Prostate gland (tissue), 2 donors: Measurements from ENCODE around the gene ANXA6. TPM values are rescaled to one million over a fixed set of nuclear protein-coding genes. Genes with fewer than 3 reads are reported as not detected.
A peak's percentile ranks its signal among the peaks of the same experiment; 100 is the strongest.

Experiments
- DNase-seq: peaks from one replicate; pipeline ENCODE4 v3.0.0-alpha.2; 2019; ENCODE audit warnings: low spot score
- H3K27ac ChIP-seq, 2 donors: fragments of 200-600 bp; sonication (generic); 2 replicates each; pipeline ENCODE4 v1.5.1; 2017 to 2019
- H3K27me3 ChIP-seq: fragments of 200-600 bp; sonication (generic); replicated peaks from 2 replicates; pipeline ENCODE4 v1.5.1; 2019; ENCODE audit not compliant: insufficient read depth
- H3K36me3 ChIP-seq, 2 donors: fragments of 200-600 bp; sonication (generic); 1 replicate in 1 of 2; 2 replicates in 1 of 2; pipeline versions ENCODE4 v1.5.1 to v1.8.1; 2017 to 2019
- H3K4me1 ChIP-seq: fragments of 200-600 bp; sonication (generic); replicated peaks from 2 replicates; pipeline ENCODE4 v1.5.1; 2019
- H3K4me3 ChIP-seq, 2 donors: fragments of 200-600 bp; sonication (generic); 2 replicates each; pipeline ENCODE4 v1.5.1; 2017 to 2019
- H3K9me3 ChIP-seq: fragments of 200-600 bp; sonication (generic); 2 replicates; pipeline ENCODE4 v1.5.1; 2017
- POLR2A ChIP-seq: fragments of 450-650 bp; IDR thresholded peaks from one replicate; pipeline ENCODE4 v1.6.1; 2016; ENCODE audit warnings: antibody characterized with exemption, mild to moderate bottlenecking
- POLR2AphosphoS5 ChIP-seq: sonication (generic); formaldehyde crosslinking; IDR thresholded peaks from one replicate; pipeline ENCODE4 v1.6.1; 2017; ENCODE audit warnings: antibody characterized with exemption
- WGBS: methylation state at CpG from one replicate; pipeline ENCODE4 v1.1.5; 2018; 5-methylcytosine and 5-hydroxymethylcytosine counted together
- intact Hi-C: fragments of 100-400 bp; cut with DNase I; formaldehyde crosslinking; loops from one replicate; pipeline ENCODE4 v1.14.2; 2022
- total RNA-seq, 2 donors: library from RNA; depleted of rRNA; stranded (reverse); fragments of >200 nt; gene quantifications; one replicate each; pipeline ENCODE4 v1.1.0, GENCODE V29; 2016
- TF ChIP-seq, protein P1 (sequence below), 4 experiments: fragments of 200-600 bp in 2 of 4; fragments of 450-650 bp in 2 of 4; sonication (generic) in 2 of 4; IDR thresholded peaks; 1 replicate in 3 of 4; 2 replicates in 1 of 4; pipeline ENCODE4 v1.5.1; 2016 to 2019; ENCODE audit warnings: antibody characterized with exemption in 4 of 4, mild to moderate bottlenecking in 2 of 4, moderate library complexity in 2 of 4

The ANXA6 gene
- total RNA-seq, 2 donors from 2014 or later: 85.7 to 184 TPM

DNA sequence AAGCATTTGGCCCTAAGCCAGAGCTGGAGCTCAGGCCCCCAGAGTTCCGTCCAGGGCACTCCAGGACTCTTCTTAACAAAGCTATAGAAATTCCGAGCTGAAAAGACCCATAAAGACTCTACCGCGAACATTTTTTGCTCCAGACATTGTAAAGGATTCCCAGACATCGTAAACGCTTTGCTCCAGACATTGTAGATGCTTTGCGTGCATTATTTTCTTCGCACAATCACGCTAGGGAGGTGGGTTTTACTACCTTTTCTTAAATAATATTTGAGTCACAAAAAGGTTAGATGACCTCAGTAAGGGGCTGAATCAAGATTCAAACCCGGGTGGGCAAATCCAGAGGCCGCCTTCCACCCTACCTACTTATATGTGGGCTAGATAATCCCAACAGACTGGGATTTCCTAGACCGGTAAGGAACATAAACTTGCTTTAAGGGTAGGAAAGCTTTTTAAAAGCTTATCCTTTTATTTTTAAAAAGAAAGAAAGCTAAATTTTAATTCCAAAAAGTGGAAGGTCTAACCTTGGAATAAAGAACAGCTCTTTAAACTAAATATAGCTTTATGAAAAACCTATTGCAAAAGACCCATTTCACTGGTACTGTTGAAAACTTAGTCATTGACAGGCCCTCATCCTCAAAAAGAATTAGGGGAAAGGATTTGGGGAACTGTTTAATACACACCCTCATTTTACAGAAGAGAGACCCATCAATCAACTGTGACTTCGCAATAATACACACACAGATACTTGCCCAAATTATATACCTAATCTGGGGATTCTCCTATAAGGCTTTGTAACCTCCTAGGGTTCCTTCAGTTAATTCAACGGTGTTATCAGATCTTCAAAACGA lies 75.9 kb downstream of the ANXA6 start:
- Histone ChIP-seq H3K27me3 (no peaks in the 10 kb centered on the region), H3K36me3 (no peaks in the 10 kb centered on the region), H3K4me3 (peak overlapping the region; percentile 59 to 77), H3K27ac (peak overlapping the region; percentile 90 to 95), H3K9me3 (no peaks in the 10 kb centered on the region), H3K4me1 (no peaks in the 10 kb centered on the region)
- intact Hi-C loops: loop anchor here (2.0 kb wide), 1 partner anchor 19 kb away; no protein-coding TSS in a partner anchor
- WGBS: 11% methylated on average over 15 of the region's 15 CpGs
- no peak for TF ChIP-seq POLR2AphosphoS5
- no peak for TF ChIP-seq POLR2A
- TF ChIP-seq, protein P1, sequence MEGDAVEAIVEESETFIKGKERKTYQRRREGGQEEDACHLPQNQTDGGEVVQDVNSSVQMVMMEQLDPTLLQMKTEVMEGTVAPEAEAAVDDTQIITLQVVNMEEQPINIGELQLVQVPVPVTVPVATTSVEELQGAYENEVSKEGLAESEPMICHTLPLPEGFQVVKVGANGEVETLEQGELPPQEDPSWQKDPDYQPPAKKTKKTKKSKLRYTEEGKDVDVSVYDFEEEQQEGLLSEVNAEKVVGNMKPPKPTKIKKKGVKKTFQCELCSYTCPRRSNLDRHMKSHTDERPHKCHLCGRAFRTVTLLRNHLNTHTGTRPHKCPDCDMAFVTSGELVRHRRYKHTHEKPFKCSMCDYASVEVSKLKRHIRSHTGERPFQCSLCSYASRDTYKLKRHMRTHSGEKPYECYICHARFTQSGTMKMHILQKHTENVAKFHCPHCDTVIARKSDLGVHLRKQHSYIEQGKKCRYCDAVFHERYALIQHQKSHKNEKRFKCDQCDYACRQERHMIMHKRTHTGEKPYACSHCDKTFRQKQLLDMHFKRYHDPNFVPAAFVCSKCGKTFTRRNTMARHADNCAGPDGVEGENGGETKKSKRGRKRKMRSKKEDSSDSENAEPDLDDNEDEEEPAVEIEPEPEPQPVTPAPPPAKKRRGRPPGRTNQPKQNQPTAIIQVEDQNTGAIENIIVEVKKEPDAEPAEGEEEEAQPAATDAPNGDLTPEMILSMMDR (IDR thresholded peaks at IDR 0.05): no peak
- DNase-seq: no peak

DNA sequence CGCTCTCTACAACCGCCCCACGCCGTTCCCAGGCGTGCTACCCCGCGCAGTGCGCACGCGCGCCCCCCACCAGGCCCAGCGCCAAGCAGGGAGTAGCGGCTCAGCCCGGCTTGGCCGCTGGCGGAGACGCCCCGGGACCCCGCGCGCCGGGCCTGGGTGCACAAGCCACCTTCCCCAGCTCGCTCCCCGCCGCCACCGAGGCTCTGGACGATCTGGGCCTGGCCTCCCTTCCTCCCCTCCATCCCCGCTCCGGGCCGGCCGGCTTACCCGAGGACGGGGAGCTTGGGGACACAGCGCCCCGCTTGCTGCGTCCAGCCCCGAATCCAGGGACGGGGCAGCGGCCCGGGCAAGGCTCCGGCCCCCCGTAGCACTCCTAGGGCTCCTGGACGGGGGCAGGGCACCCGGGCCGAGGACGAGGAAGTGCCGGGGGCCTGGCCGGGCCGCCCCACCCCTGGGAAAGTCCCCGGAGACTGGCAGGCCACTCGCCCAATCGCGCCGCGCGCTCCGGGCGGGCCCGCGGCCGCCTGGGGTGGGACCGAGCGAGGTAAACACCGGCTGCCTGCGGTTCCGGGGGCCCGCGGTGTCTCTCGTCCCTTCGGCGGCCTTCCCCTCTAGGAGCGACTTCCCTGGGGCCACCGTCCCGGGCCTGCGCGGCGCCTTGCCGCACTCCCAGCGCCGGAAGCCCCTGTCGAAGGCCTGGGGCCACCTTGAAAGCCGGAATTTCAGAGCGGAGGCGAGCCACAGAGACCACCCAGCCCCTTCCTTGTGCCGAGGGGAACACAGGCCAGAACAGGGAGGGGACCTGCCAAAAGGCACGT lies 76.8 kb downstream of the ANXA6 start, which contains the start of gene TNIP1:
TSS of gene TNIP1 (minus strand) at position 422 of the 818 bp plus-strand sequence. CDS start 15,939 bp downstream, outside the sequence.
- TF ChIP-seq, protein P1 (IDR thresholded peaks at IDR 0.05): peak in 1 of 4 experiments; percentile 5
- TF ChIP-seq POLR2A: peak; percentile 86
- TF ChIP-seq POLR2AphosphoS5: peak; percentile 65
- no peaks in the 10 kb centered on the region for H3K4me1 ChIP-seq
- no peaks in the 10 kb centered on the region for H3K27me3 ChIP-seq
- no peaks in the 10 kb centered on the region for H3K9me3 ChIP-seq
- peak within 1 kb of the TSS; percentile 59 to 77 for H3K4me3 ChIP-seq
- intact Hi-C loops: loop anchor here (2.0 kb wide), 1 partner anchor 18 kb away; no protein-coding TSS in a partner anchor
- peak; percentile 95 for DNase-seq
- WGBS: under 1% methylated on average over 79 of the region's 86 CpGs
- peak within 1 kb of the TSS; percentile 90 to 95 for H3K27ac ChIP-seq
- H3K36me3 ChIP-seq: no peaks in the 10 kb centered on the region

DNA sequence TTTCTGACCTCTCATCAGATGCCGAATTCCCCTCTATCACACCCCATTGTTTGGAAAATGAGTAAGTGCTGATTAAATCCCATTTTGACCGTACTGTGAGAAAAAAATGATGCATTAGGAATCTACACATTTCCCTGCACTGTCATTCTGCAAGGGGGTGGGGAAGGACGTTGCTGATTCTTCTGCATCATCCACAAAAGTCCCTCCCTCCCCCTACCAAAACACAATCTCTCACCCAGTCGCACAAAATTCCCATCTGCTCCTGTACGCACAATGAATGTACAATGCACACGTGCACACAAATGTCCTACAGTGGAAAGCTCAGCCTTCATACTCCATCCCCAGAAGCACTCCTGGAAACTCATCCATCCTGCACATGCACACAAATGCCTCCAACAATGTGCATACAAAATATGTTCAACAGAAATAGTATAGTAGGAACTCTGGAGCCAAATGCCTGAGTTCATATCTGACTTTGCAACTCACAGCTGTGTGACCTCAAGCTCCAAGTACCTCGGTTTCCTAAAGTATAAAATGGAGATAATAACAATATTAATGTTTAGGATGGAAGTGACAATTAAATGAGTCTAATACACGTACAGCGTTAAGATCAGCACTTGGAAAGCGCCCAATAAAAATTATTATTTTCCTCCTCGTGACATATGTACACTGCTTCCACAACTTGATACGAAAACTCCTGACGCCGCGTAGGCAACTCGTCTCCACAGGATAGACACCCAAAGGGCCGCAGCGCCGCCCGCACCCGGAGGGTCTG lies 77.6 kb downstream of the ANXA6 start:
- H3K36me3 ChIP-seq: no peaks in the 10 kb centered on the region

More for the DNA sequence above, 77.6 kb downstream of the ANXA6 start:
- H3K27ac ChIP-seq: peak overlapping the region; percentile 90 to 95
- no peaks in the 10 kb centered on the region for H3K9me3 ChIP-seq
- peak; percentile 53 for DNase-seq
- TF ChIP-seq, protein P1 (IDR thresholded peaks at IDR 0.05): no peak
- TF ChIP-seq POLR2AphosphoS5: no peak
- TF ChIP-seq POLR2A: no peak
- peak overlapping the region; percentile 59 to 77 for H3K4me3 ChIP-seq
- 7% methylated on average over 21 of the region's 21 CpGs for WGBS
- no peaks in the 10 kb centered on the region for H3K4me1 ChIP-seq
- no peaks in the 10 kb centered on the region for H3K27me3 ChIP-seq
- intact Hi-C loops: loop anchor here (2.0 kb wide), 1 partner anchor 17 kb away; no protein-coding TSS in a partner anchor
